HEK293 (cell line): ENCODE results near the gene TRIM9.

Experiments
- PRDM1 ChIP-seq: fragments of 450-650 bp; formaldehyde crosslinking; IDR thresholded peaks from 2 replicates; pipeline ENCODE4; 2016; ENCODE audit warnings: missing biosample characterization, missing genetic modification characterization
- SETDB1 ChIP-seq: IDR thresholded peaks from one replicate; pipeline ENCODE4 v1.6.1; 2017; ENCODE audit warnings: mild to moderate bottlenecking, low read length, moderate library complexity, mixed read lengths; ENCODE audit not compliant: insufficient read length
- ZBTB1 ChIP-seq: fragments of 450-650 bp; formaldehyde crosslinking; IDR thresholded peaks from 2 replicates; pipeline ENCODE4 v1.5.1; 2016; ENCODE audit warnings: missing biosample characterization, missing genetic modification characterization
- ZFHX2 ChIP-seq: fragments of 450-650 bp; formaldehyde crosslinking; conservative IDR thresholded peaks from 2 replicates; pipeline ENCODE4 v1.5.1; 2016; ENCODE audit warnings: missing biosample characterization, missing genetic modification characterization
- ZNF2 ChIP-seq: fragments of 450-650 bp; formaldehyde crosslinking; IDR thresholded peaks from 2 replicates; pipeline ENCODE4 v1.5.1; 2016; ENCODE audit warnings: missing biosample characterization, missing genetic modification characterization
- ZNF274 ChIP-seq, 2 experiments: fragments of 200-500 bp in 1 of 2; fragments of 450-650 bp in 1 of 2; sonication (Bioruptor generic) in 1 of 2; formaldehyde crosslinking in 1 of 2; IDR thresholded peaks; 2 replicates each; pipeline versions ENCODE4 v1.5.1 to v1.6.1; 2014 to 2016; ENCODE audit warnings: borderline replicate concordance in 1 of 2, inconsistent platforms in 1 of 2, low read length in 1 of 2, missing biosample characterization in 1 of 2, missing genetic modification characterization in 1 of 2
- ZNF416 ChIP-seq: fragments of 450-650 bp; formaldehyde crosslinking; IDR thresholded peaks from 2 replicates; pipeline ENCODE4 v1.5.1; 2016; ENCODE audit warnings: missing biosample characterization, missing genetic modification characterization
- ZNF670 ChIP-seq: fragments of 450-650 bp; formaldehyde crosslinking; IDR thresholded peaks from 2 replicates; pipeline ENCODE4 v1.5.1; 2016; ENCODE audit warnings: missing biosample characterization, missing genetic modification characterization, low read depth
- ZNF776 ChIP-seq: fragments of 450-650 bp; formaldehyde crosslinking; IDR thresholded peaks from 2 replicates; pipeline ENCODE4 v1.5.0; 2017; ENCODE audit warnings: missing biosample characterization, missing genetic modification characterization, borderline replicate concordance
- ZSCAN5A ChIP-seq: fragments of 450-650 bp; formaldehyde crosslinking; IDR thresholded peaks from 2 replicates; pipeline ENCODE4 v1.5.1; 2016; ENCODE audit warnings: missing biosample characterization, missing genetic modification characterization
- TF ChIP-seq, protein P1 (sequence below): fragments of 450-650 bp; formaldehyde crosslinking; IDR thresholded peaks from 2 replicates; pipeline ENCODE4 v1.5.1; 2016; ENCODE audit warnings: missing biosample characterization, missing genetic modification characterization
- TF ChIP-seq, protein P2 (sequence below): IDR thresholded peaks from 2 replicates; pipeline ENCODE4 v1.6.1; 2011; ENCODE audit warnings: mild to moderate bottlenecking, low read depth, low read length, borderline replicate concordance
- TF ChIP-seq, protein P3 (sequence below): fragments of 450-650 bp; formaldehyde crosslinking; IDR thresholded peaks from 2 replicates; pipeline ENCODE4 v1.5.1; 2016; ENCODE audit warnings: missing biosample characterization, missing genetic modification characterization, borderline replicate concordance

- TF ChIP-seq, protein P1, sequence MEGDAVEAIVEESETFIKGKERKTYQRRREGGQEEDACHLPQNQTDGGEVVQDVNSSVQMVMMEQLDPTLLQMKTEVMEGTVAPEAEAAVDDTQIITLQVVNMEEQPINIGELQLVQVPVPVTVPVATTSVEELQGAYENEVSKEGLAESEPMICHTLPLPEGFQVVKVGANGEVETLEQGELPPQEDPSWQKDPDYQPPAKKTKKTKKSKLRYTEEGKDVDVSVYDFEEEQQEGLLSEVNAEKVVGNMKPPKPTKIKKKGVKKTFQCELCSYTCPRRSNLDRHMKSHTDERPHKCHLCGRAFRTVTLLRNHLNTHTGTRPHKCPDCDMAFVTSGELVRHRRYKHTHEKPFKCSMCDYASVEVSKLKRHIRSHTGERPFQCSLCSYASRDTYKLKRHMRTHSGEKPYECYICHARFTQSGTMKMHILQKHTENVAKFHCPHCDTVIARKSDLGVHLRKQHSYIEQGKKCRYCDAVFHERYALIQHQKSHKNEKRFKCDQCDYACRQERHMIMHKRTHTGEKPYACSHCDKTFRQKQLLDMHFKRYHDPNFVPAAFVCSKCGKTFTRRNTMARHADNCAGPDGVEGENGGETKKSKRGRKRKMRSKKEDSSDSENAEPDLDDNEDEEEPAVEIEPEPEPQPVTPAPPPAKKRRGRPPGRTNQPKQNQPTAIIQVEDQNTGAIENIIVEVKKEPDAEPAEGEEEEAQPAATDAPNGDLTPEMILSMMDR (tag by site-specific recombination): no peak
- TF ChIP-seq, protein P2, sequence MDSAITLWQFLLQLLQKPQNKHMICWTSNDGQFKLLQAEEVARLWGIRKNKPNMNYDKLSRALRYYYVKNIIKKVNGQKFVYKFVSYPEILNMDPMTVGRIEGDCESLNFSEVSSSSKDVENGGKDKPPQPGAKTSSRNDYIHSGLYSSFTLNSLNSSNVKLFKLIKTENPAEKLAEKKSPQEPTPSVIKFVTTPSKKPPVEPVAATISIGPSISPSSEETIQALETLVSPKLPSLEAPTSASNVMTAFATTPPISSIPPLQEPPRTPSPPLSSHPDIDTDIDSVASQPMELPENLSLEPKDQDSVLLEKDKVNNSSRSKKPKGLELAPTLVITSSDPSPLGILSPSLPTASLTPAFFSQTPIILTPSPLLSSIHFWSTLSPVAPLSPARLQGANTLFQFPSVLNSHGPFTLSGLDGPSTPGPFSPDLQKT: no peak
- TF ChIP-seq ZNF416 (tag by site-specific recombination) (no peak), ZSCAN5A (tag by site-specific recombination) (no peak), ZNF670 (tag by site-specific recombination) (no peak), ZBTB1 (tag by site-specific recombination) (no peak), ZNF2 (no peak), ZNF274 (IDR thresholded peaks at IDR 0.05; ENCODE audit: low read length) (no peak), ZNF274 (tag by site-specific recombination; IDR thresholded peaks at IDR 0.05; ENCODE audit: borderline replicate concordance) (no peak), ZNF776 (tag by site-specific recombination) (no peak), SETDB1 (no peak), PRDM1 (no peak), ZFHX2 (tag by site-specific recombination) (no peak)
- TF ChIP-seq, protein P3, sequence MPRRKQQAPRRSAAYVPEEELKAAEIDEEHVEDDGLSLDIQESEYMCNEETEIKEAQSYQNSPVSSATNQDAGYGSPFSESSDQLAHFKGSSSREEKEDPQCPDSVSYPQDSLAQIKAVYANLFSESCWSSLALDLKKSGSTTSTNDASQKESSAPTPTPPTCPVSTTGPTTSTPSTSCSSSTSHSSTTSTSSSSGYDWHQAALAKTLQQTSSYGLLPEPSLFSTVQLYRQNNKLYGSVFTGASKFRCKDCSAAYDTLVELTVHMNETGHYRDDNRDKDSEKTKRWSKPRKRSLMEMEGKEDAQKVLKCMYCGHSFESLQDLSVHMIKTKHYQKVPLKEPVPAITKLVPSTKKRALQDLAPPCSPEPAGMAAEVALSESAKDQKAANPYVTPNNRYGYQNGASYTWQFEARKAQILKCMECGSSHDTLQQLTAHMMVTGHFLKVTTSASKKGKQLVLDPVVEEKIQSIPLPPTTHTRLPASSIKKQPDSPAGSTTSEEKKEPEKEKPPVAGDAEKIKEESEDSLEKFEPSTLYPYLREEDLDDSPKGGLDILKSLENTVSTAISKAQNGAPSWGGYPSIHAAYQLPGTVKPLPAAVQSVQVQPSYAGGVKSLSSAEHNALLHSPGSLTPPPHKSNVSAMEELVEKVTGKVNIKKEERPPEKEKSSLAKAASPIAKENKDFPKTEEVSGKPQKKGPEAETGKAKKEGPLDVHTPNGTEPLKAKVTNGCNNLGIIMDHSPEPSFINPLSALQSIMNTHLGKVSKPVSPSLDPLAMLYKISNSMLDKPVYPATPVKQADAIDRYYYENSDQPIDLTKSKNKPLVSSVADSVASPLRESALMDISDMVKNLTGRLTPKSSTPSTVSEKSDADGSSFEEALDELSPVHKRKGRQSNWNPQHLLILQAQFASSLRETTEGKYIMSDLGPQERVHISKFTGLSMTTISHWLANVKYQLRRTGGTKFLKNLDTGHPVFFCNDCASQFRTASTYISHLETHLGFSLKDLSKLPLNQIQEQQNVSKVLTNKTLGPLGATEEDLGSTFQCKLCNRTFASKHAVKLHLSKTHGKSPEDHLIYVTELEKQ (tag by site-specific recombination): no peak
Measured at GRCh38 chr14:51097287-51097686, 2.4 kb upstream of the TRIM9 start.
